Heart right ventricle (tissue), 16 donors: ENCODE measurements around the gene SLC25A47. TPM values are rescaled to one million over a fixed set of nuclear protein-coding genes. Genes with fewer than 3 reads are reported as not detected.

ENCODE experiments used
- ATAC-seq, 8 donors: fragments of 200-7000 bp; cut with Tn5 transposase; one replicate each; pipeline ENCODE4 v1.9.1; 2020; ENCODE audit warnings: mild to moderate bottlenecking in 8 of 8, moderate library complexity in 8 of 8, moderate number of reproducible peaks in 1 of 8
- DNase-seq, 2 donors: peaks; one replicate each; pipeline ENCODE4 v3.0.0-alpha.2; 2020
- H3K27ac ChIP-seq, 10 donors: fragments of 200-600 bp; sonication (generic) in 2 of 10; one replicate each; pipeline versions ENCODE4 v1.5.0 to v1.8.0; 2020 to 2022; ENCODE audit warnings: mild to moderate bottlenecking in 3 of 10
- H3K27me3 ChIP-seq, 7 donors: fragments of 200-600 bp; one replicate each; pipeline ENCODE4 v1.8.0; 2021 to 2022; ENCODE audit warnings: mild to moderate bottlenecking in 2 of 7
- H3K36me3 ChIP-seq, 9 donors: fragments of 200-600 bp; sonication (generic) in 1 of 9; one replicate each; pipeline versions ENCODE4 v1.5.0 to v1.8.0; 2020 to 2022; ENCODE audit warnings: mild to moderate bottlenecking in 2 of 9
- H3K4me1 ChIP-seq, 9 donors: fragments of 200-600 bp; sonication (generic) in 1 of 9; one replicate each; pipeline versions ENCODE4 v1.5.0 to v1.8.0; 2020 to 2022; ENCODE audit warnings: mild to moderate bottlenecking in 4 of 9
- H3K4me3 ChIP-seq, 10 donors: fragments of 200-600 bp; sonication (generic) in 2 of 10; one replicate each; pipeline versions ENCODE4 v1.5.0 to v1.8.0; 2020 to 2022; ENCODE audit warnings: mild to moderate bottlenecking in 7 of 10, moderate library complexity in 2 of 10
- H3K9me3 ChIP-seq, 11 donors: fragments of 200-600 bp in 10 of 11; sonication (generic) in 2 of 11; one replicate each; pipeline versions ENCODE4 v1.5.0 to v1.8.0; 2013 to 2022; ENCODE audit warnings: mild to moderate bottlenecking in 2 of 11, control low read depth in 1 of 11, moderate library complexity in 1 of 11
- WGBS, 2 donors: extraction: QIAGEN DNeasy Blood & Tissue Kit; methylation state at CpG; one replicate each; pipeline ENCODE4 v1.1.7; 2013; ENCODE audit warnings: inconsistent platforms in 1 of 2; 5-methylcytosine and 5-hydroxymethylcytosine counted together
- intact Hi-C, 10 donors: fragments of 100-400 bp; cut with DNase I; formaldehyde crosslinking; loops; one replicate each; pipeline versions ENCODE4 v1.11.1 to v1.14.2; 2022
- polyA plus RNA-seq, 2 donors: library from polyadenylated mRNA; stranded (reverse); fragments of 200-250 nt; gene quantifications; one replicate each; pipeline ENCODE4 v1.2.3, GENCODE V29; 2013
- total RNA-seq, 10 donors: library from RNA; stranded (reverse); fragmentation: NEBNext Ultra II Directional in 3 of 10; extraction: Animal tissue kit (Norgen Biotek cat#: 25700) in 3 of 10; gene quantifications; one replicate each; pipeline versions ENCODE4 v1.2.1 to v1.2.4, GENCODE V29; 2021 to 2023
- TF ChIP-seq, protein P1 (sequence below), 9 donors: fragments of 200-600 bp; sonication (generic) in 2 of 9; IDR thresholded peaks; one replicate each; pipeline versions ENCODE4 v1.5.0 to v1.8.0; 2021 to 2022; ENCODE audit warnings: antibody characterized with exemption in 9 of 9, mild to moderate bottlenecking in 5 of 9, moderate library complexity in 1 of 9
- donor health status: Arrhythmogenic right ventricular cardiomyopathy.
- donor health status: ischemic (EF 13 %, LVEDD 7.1; RV severe dilation, severe dysfunction).
- donor health status: healthy with polysubstance abuse.
- donor health status: DM: no; HTN: yes; CAD: no.
- donor health status: DM: no; HTN: no; CAD: no.
- donor health status: ischemic (EF 25% LVEDD 6.9; RV normal size, moderate dysfunction).
- donor health status: ischemic (EF 25% LVEDD 5.7; RV mildly dilated, moderate dysfunction).
- donor health status: healthy.
- donor health status: DM: yes; HTN: yes; CAD: no.
- donor health status: Ischemic cardiomyopathy.
- donor health status: ischemic (EF 35%, LVEDD 5.7; RV mildly dilated, moderate dysfunction).
- donor health status: nonischemic (EF 11% LVEDD 7.7; RV severe dilation, severe dysfunction).
- donor health status: DM: yes; HTN: yes; CAD: no.
- donor health status: PGD.
- donor health status: ischemic (EF 29% LVEDD 5.4; RV normal size, mild dysfunction).
- donor health status: nonischemic (EF 23%, LVEDD 6.1; RV moderate dilation, normal function).

The SLC25A47 gene
- total and polyA plus RNA-seq, 12 donors = not detected

- no peaks in the 10 kb centered on the region for H3K27me3 ChIP-seq
- TF ChIP-seq, protein P1, sequence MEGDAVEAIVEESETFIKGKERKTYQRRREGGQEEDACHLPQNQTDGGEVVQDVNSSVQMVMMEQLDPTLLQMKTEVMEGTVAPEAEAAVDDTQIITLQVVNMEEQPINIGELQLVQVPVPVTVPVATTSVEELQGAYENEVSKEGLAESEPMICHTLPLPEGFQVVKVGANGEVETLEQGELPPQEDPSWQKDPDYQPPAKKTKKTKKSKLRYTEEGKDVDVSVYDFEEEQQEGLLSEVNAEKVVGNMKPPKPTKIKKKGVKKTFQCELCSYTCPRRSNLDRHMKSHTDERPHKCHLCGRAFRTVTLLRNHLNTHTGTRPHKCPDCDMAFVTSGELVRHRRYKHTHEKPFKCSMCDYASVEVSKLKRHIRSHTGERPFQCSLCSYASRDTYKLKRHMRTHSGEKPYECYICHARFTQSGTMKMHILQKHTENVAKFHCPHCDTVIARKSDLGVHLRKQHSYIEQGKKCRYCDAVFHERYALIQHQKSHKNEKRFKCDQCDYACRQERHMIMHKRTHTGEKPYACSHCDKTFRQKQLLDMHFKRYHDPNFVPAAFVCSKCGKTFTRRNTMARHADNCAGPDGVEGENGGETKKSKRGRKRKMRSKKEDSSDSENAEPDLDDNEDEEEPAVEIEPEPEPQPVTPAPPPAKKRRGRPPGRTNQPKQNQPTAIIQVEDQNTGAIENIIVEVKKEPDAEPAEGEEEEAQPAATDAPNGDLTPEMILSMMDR (IDR thresholded peaks at IDR 0.05) = no peak
- 94 to 95% methylated on average over 13 of the region's 13 CpGs for WGBS, 2 donors
- no peak overlapping the region for H3K4me3 ChIP-seq
- H3K27ac ChIP-seq = no peak overlapping the region
- H3K36me3 ChIP-seq = peaks cover 0 to 27% (median 0%) of the 10 kb centered on the region in 9 donors
- ATAC-seq (no peak), DNase-seq (no peak)
- H3K9me3 ChIP-seq = no peaks in the 10 kb centered on the region
- intact Hi-C loops = no loop called here
- peaks cover under 1 to 65% (median 25%) of the 10 kb centered on the region in 9 donors for H3K4me1 ChIP-seq
These were observed 31.6 kb upstream of the SLC25A47 start for GRCh38 chr14:100291305-100292075.

- 97% methylated on average over 61 of the region's 61 CpGs for WGBS, 2 donors
- Histone ChIP-seq H3K4me1 (peaks cover 5 to 65% (median 33%) of the 10 kb centered on the region in 9 donors), H3K27me3 (no peaks in the 10 kb centered on the region), H3K36me3 (peaks cover 0 to 27% (median 0%) of the 10 kb centered on the region in 9 donors), H3K27ac (no peak overlapping the region), H3K4me3 (no peak overlapping the region), H3K9me3 (no peaks in the 10 kb centered on the region)
- intact Hi-C loops = no loop called here
- no peak for ATAC-seq
- no peak for DNase-seq
- TF ChIP-seq, protein P1 (IDR thresholded peaks at IDR 0.05) = no peak
These were observed 30.8 kb upstream of the SLC25A47 start for GRCh38 chr14:100292301-100292775.

DNA sequence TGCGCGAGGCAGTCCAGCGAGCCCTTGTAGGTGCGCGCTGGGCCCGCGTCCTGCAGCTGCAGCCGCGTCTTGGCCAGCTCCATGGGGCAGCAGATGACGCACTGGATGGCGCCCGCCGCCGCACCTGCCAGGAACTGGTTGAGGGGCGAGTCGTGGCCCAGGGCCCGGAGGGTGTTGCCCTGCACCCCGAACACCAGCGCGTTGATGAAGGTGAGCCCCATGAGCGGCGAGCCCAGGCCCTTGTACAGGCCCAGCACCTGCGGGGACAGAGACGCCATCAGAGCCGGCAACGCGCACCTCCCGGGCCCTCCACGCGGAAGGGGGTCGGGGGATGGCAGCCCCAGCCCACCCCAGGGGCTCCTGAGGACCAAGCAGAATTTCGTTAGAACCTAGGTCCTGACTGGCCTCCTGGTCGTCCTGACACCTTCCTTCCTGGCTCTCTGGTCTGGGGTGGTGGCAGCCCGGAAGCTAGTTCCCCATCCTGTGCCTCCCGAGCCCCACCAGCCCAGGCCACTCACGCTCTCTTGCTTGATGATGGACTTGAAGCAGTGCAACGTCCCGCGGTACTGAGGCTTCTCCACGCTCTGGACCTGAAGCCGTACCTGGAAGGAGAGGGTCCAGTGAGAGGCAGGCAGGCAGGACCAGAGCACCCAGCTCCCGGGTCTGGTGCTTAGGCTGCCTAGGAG, 30.2 kb upstream of the SLC25A47 start:
- DNase-seq (no peak), ATAC-seq (no peak)
- H3K4me1 ChIP-seq = peaks cover 9 to 68% (median 39%) of the 10 kb centered on the region in 9 donors
- no peaks in the 10 kb centered on the region for H3K9me3 ChIP-seq
- 96% methylated on average over 42 of the region's 42 CpGs for WGBS, 2 donors
- intact Hi-C loops = no loop called here
- H3K4me3 ChIP-seq = no peak overlapping the region
- TF ChIP-seq, protein P1 (IDR thresholded peaks at IDR 0.05) = no peak
- H3K36me3 ChIP-seq = peaks cover 0 to 27% (median 0%) of the 10 kb centered on the region in 9 donors
- H3K27me3 ChIP-seq = no peaks in the 10 kb centered on the region
- peak overlapping the region in 2 of 10 donors; percentile 33 to 36 for H3K27ac ChIP-seq

GRCh38 chr14:100293497-100294212, 29.5 kb upstream of the SLC25A47 start:
- 76 to 77% methylated on average over 14 of the region's 14 CpGs for WGBS, 2 donors
- no peaks in the 10 kb centered on the region for H3K27me3 ChIP-seq
- TF ChIP-seq, protein P1 (IDR thresholded peaks at IDR 0.05) = no peak
- H3K9me3 ChIP-seq = no peaks in the 10 kb centered on the region
- H3K4me1 ChIP-seq = peaks cover 11 to 71% (median 44%) of the 10 kb centered on the region in 9 donors
- DNase-seq (no peak), ATAC-seq (no peak)
- no peak overlapping the region for H3K4me3 ChIP-seq
- peak overlapping the region in 7 of 10 donors; percentile 10 to 53 (median 28) for H3K27ac ChIP-seq
- intact Hi-C loops = no loop called here
- H3K36me3 ChIP-seq = peaks cover 0 to 31% (median 0%) of the 10 kb centered on the region in 9 donors
